GM21619 (cell line): ENCODE data around the gene YWHAB.

Source experiments
- ATAC-seq: cut with Tn5 transposase; IDR thresholded peaks from one replicate; pipeline ENCODE4 v1.9.1; 2021; ENCODE audit not compliant: unreplicated experiment

The YWHAB gene

GRCh38 chr20:44911264-44911921, 25.9 kb downstream of the YWHAB start:
- no peak for ATAC-seq

- no peak for ATAC-seq
Observed at GRCh38 chr20:44912189-44912588, 26.7 kb downstream of the YWHAB start.

- no peak for ATAC-seq
Observed at GRCh38 chr20:44914924-44915323, 29.4 kb downstream of the YWHAB start.

- ATAC-seq, result no peak
Observed at GRCh38 chr20:44916586-44916985, 31.1 kb downstream of the YWHAB start.

- no peak for ATAC-seq
Observed at GRCh38 chr20:44917399-44917798, 31.9 kb downstream of the YWHAB start.

- no peak for ATAC-seq
Observed at GRCh38 chr20:44918342-44918741, 32.8 kb downstream of the YWHAB start.

- no peak for ATAC-seq
Observed at GRCh38 chr20:44918761-44919160, 33.3 kb downstream of the YWHAB start.

- ATAC-seq, result no peak
Observed at GRCh38 chr20:44921447-44921846, 35.9 kb downstream of the YWHAB start.

GRCh38 chr20:44924541-44924940, 39.0 kb downstream of the YWHAB start:
- no peak for ATAC-seq

- no peak for ATAC-seq
Observed at GRCh38 chr20:44928595-44928994, 43.1 kb downstream of the YWHAB start.

- ATAC-seq, result no peak
Observed at GRCh38 chr20:44930517-44931168, 45.1 kb downstream of the YWHAB start.

- no peak for ATAC-seq
Observed at GRCh38 chr20:44931911-44932310, 46.4 kb downstream of the YWHAB start.

- ATAC-seq, result no peak
Observed at GRCh38 chr20:44932916-44933315, 47.4 kb downstream of the YWHAB start.

GRCh38 chr20:44936510-44936909, 51.0 kb downstream of the YWHAB start:
- ATAC-seq, result no peak

GRCh38 chr20:44938637-44939036, 53.1 kb downstream of the YWHAB start:
- no peak for ATAC-seq

- ATAC-seq, result no peak
Observed at GRCh38 chr20:44941120-44941691, 55.7 kb downstream of the YWHAB start.

- no peak for ATAC-seq
Observed at GRCh38 chr20:44942264-44942973, 56.9 kb downstream of the YWHAB start.

GRCh38 chr20:44943828-44944227, 58.3 kb downstream of the YWHAB start:
- no peak for ATAC-seq

- ATAC-seq, result no peak
Observed at GRCh38 chr20:44945261-44945660, 59.8 kb downstream of the YWHAB start.

GRCh38 chr20:44946271-44946852, 60.9 kb downstream of the YWHAB start:
- no peak for ATAC-seq

- no peak for ATAC-seq
Observed at GRCh38 chr20:44948107-44948506, 62.6 kb downstream of the YWHAB start.
